ENCODE measurements around the gene FRMD6. TPM values are rescaled to one million over a fixed set of nuclear protein-coding genes. Genes with fewer than 3 reads are reported as not detected.

FRMD6 gene
- total and polyA plus RNA-seq, 9 of the 15 experiments (the other 6 are each of a cell fraction or from before 2014, with no cell fraction given) = 0.11 to 0.92 (median 0.53) TPM

- Histone ChIP-seq H3K36me3 (ENCODE audit: control insufficient read depth, insufficient read depth, low read length) (no peaks in the 10 kb centered on the region), H3K4me2 (ENCODE audit: insufficient read depth, low read length) (no peak overlapping the region), H3K9me1 (ENCODE audit: control insufficient read depth, insufficient read depth, low read length) (no peaks in the 10 kb centered on the region), H2AFZ (ENCODE audit: low read depth, low read length) (no peak overlapping the region), H3K79me2 (ENCODE audit: control insufficient read depth, insufficient read depth, low read length) (no peaks in the 10 kb centered on the region), H3K9me3 (replicated peaks; ENCODE audit: control insufficient read depth, insufficient read depth, low read depth, low read length) (no peaks in the 10 kb centered on the region), H3K4me3 (no peak overlapping the region), H4K20me1 (replicated peaks; ENCODE audit: control insufficient read depth, insufficient read depth, low read length) (no peaks in the 10 kb centered on the region), H3K4me1 (replicated peaks in 1 of 2; ENCODE audit: control insufficient read depth in 2 of 2, insufficient read depth in 2 of 2, low read length in 2 of 2) (no peaks in the 10 kb centered on the region), H3K27me3 (ENCODE audit: control insufficient read depth in 2 of 2, insufficient read depth in 2 of 2, low read length in 2 of 2) (peaks cover 0 to 3% of the 10 kb centered on the region in 2 experiments; a peak in 1 of 5 replicates), H3K27ac (ENCODE audit: extremely low read depth, low read depth, low read length) (no peak overlapping the region), H3K9ac (ENCODE audit: insufficient read depth in 1 of 2, low read depth in 2 of 2, low read length in 2 of 2) (no peak overlapping the region)
- WGBS (ENCODE audit: insufficient coverage, low coverage, missing lambda C conversion rate) = 0% methylated on average over 2 of the region's 2 CpGs
- no TSS peak for BruUV-seq (replicated peaks)
- no peak for TF ChIP-seq ARID1B (IDR thresholded peaks at IDR 0.05)
- TF ChIP-seq JUNB (CRISPR knock-in tag; conservative IDR thresholded peaks at IDR 0.05) = no peak
- TF ChIP-seq ZNF551 (CRISPR knock-in tag; IDR thresholded peaks at IDR 0.05) = no peak
- no peak for TF ChIP-seq ZNF277 (CRISPR knock-in tag; IDR thresholded peaks at IDR 0.05; ENCODE audit: borderline replicate concordance)
- no peak for TF ChIP-seq NR4A1 (CRISPR knock-in tag; IDR thresholded peaks at IDR 0.05)
- no peak for TF ChIP-seq NR4A1 (tag; IDR thresholded peaks at IDR 0.05)
- TF ChIP-seq MCM3 (IDR thresholded peaks at IDR 0.05) = no peak
- no peak for TF ChIP-seq ETV5 (CRISPR knock-in tag; IDR thresholded peaks at IDR 0.05; ENCODE audit: low read depth)
- TF ChIP-seq MBD2 (IDR thresholded peaks at IDR 0.05; ENCODE audit: borderline replicate concordance, low read depth) = no peak
- TF ChIP-seq U2AF2 (optimal IDR thresholded peaks at IDR 0.05; ENCODE audit: low read depth, low read length) = no peak
- no peak for TF ChIP-seq ZNF79 (CRISPR knock-in tag; IDR thresholded peaks at IDR 0.05; ENCODE audit: low read depth)
- no peak for TF ChIP-seq NKRF (IDR thresholded peaks at IDR 0.05; ENCODE audit: borderline replicate concordance)
- TF ChIP-seq MECOM (CRISPR knock-in tag; IDR thresholded peaks at IDR 0.05) = no peak
- TF ChIP-seq ZNF583 (CRISPR knock-in tag; IDR thresholded peaks at IDR 0.05) = no peak
- TF ChIP-seq HMG20A (CRISPR knock-in tag; conservative IDR thresholded peaks at IDR 0.05) = no peak
- TF ChIP-seq E2F4 (CRISPR knock-in tag; IDR thresholded peaks at IDR 0.05; ENCODE audit: low read depth) = no peak
- no peak for TF ChIP-seq HNRNPUL1 (IDR thresholded peaks at IDR 0.05; ENCODE audit: low read length)
- intact Hi-C loops (cut with micrococcal nuclease) (no loop called here), in situ Hi-C loops (cut with MboI) (no loop called here)
- ATAC-seq (no peak), FAIRE-seq (no peak), DNase-seq (ENCODE audit: extremely low read depth in 1 of 4, low spot score in 3 of 4) (no peak)
- ChIA-PET POLR2A (no interaction called here), CTCF (ENCODE audit: low intra/inter-chr PET ratio) (no interaction called here)
These were observed 9.0 kb downstream of the FRMD6 start for GRCh38 chr14:51660741-51661140.
